GM23338 (cell line): ENCODE results near the gene SERP2. TPM values are rescaled to one million over a fixed set of nuclear protein-coding genes. Genes with fewer than 3 reads are reported as not detected.

Source experiments
- ATAC-seq: fragments of 200-7000 bp; cut with Tn5 transposase; 3 replicates; pipeline ENCODE4 v1.9.1; 2020
- DNase-seq: peaks from one replicate; pipeline ENCODE4 v3.0.0-alpha.2; 2015; ENCODE audit warnings: low spot score
- H2AFZ ChIP-seq: fragments of 200-600 bp; sonication (generic); 2 replicates; pipeline ENCODE4 v1.8.0; 2016; ENCODE audit warnings: antibody characterized with exemption, mild to moderate bottlenecking, moderate library complexity
- H3F3A ChIP-seq: fragments of 200-600 bp; sonication (generic); replicated peaks from 2 replicates; pipeline ENCODE4 v1.8.0; 2017; ENCODE audit warnings: antibody characterized with exemption, mixed run types, low read depth
- H3K27ac ChIP-seq: fragments of 200-600 bp; sonication (generic); 2 replicates; pipeline ENCODE4 v1.6.1; 2016; ENCODE audit warnings: low read depth
- H3K27me3 ChIP-seq: fragments of 200-600 bp; sonication (generic); 2 replicates; pipeline ENCODE4 v1.8.0; 2016; ENCODE audit warnings: mild to moderate bottlenecking, mixed run types, moderate library complexity; ENCODE audit not compliant: insufficient read depth
- H3K36me3 ChIP-seq: fragments of 200-600 bp; sonication (generic); 2 replicates; pipeline ENCODE4 v1.8.0; 2016; ENCODE audit warnings: mild to moderate bottlenecking; ENCODE audit not compliant: insufficient read depth
- H3K4me1 ChIP-seq: fragments of 200-600 bp; sonication (generic); 2 replicates; pipeline ENCODE4 v1.8.0; 2016; ENCODE audit warnings: mild to moderate bottlenecking, moderate library complexity; ENCODE audit not compliant: insufficient read depth
- H3K4me2 ChIP-seq: fragments of 200-600 bp; sonication (generic); 2 replicates; pipeline ENCODE4 v1.7.1; 2017; ENCODE audit warnings: mixed run types
- H3K4me3 ChIP-seq: fragments of 200-600 bp; sonication (generic); 2 replicates; pipeline ENCODE4 v1.6.1; 2016; ENCODE audit warnings: mixed run types
- H3K79me2 ChIP-seq: fragments of 200-600 bp; sonication (generic); replicated peaks from 2 replicates; pipeline ENCODE4 v1.8.0; 2017; ENCODE audit warnings: mild to moderate bottlenecking; ENCODE audit not compliant: insufficient read depth
- H3K9me2 ChIP-seq: fragments of 200-600 bp; sonication (generic); 2 replicates; pipeline ENCODE4 v1.8.0; 2017; ENCODE audit not compliant: insufficient read depth
- H4K20me1 ChIP-seq: fragments of 200-600 bp; sonication (generic); replicated peaks from 2 replicates; pipeline ENCODE4 v1.8.0; 2017; ENCODE audit warnings: mild to moderate bottlenecking; ENCODE audit not compliant: insufficient read depth
- H3K27ac Mint-ChIP-seq: 2 replicates; pipeline ENCODE4 v1.8.0; 2020; ENCODE audit warnings: inconsistent platforms, mild to moderate bottlenecking, moderate library complexity, mixed read lengths
- H3K27me3 Mint-ChIP-seq: 3 replicates; pipeline ENCODE4 v1.8.0; 2022; ENCODE audit warnings: low read depth, mild to moderate bottlenecking, moderate library complexity, mixed read lengths, inconsistent platforms; ENCODE audit not compliant: insufficient read depth, poor library complexity
- H3K36me3 Mint-ChIP-seq: 3 replicates; pipeline ENCODE4 v1.8.0; 2021; ENCODE audit warnings: low read depth, mild to moderate bottlenecking, inconsistent platforms, moderate library complexity, mixed read lengths
- H3K4me1 Mint-ChIP-seq: 3 replicates; pipeline ENCODE4 v1.8.0; 2020; ENCODE audit warnings: mild to moderate bottlenecking, inconsistent platforms, mixed read lengths
- H3K4me3 Mint-ChIP-seq: 3 replicates; pipeline ENCODE4 v1.8.0; 2021; ENCODE audit warnings: moderate library complexity, mild to moderate bottlenecking, inconsistent platforms, mixed read lengths
- H3K9me3 Mint-ChIP-seq: 3 replicates; pipeline ENCODE4 v1.8.0; 2020; ENCODE audit warnings: moderate library complexity, mild to moderate bottlenecking, inconsistent platforms, mixed read lengths
- CREB1 ChIP-seq: fragments of 250-450 bp; sonication (Bioruptor Pico); IDR thresholded peaks from 2 replicates; pipeline ENCODE4 v1.5.0; 2020; ENCODE audit warnings: low read depth, mild to moderate bottlenecking, moderate library complexity
- ETS1 ChIP-seq: IDR thresholded peaks from 2 replicates; pipeline ENCODE4 v1.6.1; 2016; ENCODE audit warnings: antibody characterized with exemption
- EZH2 ChIP-seq: fragments of 200-600 bp; sonication (generic); IDR thresholded peaks from one replicate; pipeline ENCODE4 v1.8.0; 2017; ENCODE audit warnings: antibody characterized with exemption, mild to moderate bottlenecking, low read depth; ENCODE audit not compliant: unreplicated experiment
- EZH2phosphoT487 ChIP-seq: fragments of 200-600 bp; sonication (generic); IDR thresholded peaks from one replicate; pipeline ENCODE4 v1.8.1; 2018; ENCODE audit warnings: antibody characterized with exemption; ENCODE audit not compliant: unreplicated experiment
- JUNB ChIP-seq: IDR thresholded peaks from one replicate; pipeline ENCODE4 v1.6.1; 2016; ENCODE audit warnings: antibody characterized with exemption; ENCODE audit not compliant: unreplicated experiment
- NANOG ChIP-seq: IDR thresholded peaks from 2 replicates; pipeline ENCODE4 v1.6.1; 2016; ENCODE audit warnings: antibody characterized with exemption, borderline replicate concordance
- POLR2AphosphoS5 ChIP-seq: IDR thresholded peaks from 2 replicates; pipeline ENCODE4 v1.6.1; 2016; ENCODE audit warnings: antibody characterized with exemption, low read depth
- REST ChIP-seq: IDR thresholded peaks from one replicate; pipeline ENCODE4 v1.6.1; 2018; ENCODE audit warnings: antibody characterized with exemption; ENCODE audit not compliant: unreplicated experiment
- STAT1 ChIP-seq: IDR thresholded peaks from one replicate; pipeline ENCODE4 v1.6.1; 2016; ENCODE audit warnings: antibody characterized with exemption; ENCODE audit not compliant: unreplicated experiment
- ZNF114 ChIP-seq: fragments of 250-450 bp; sonication (Bioruptor Pico); IDR thresholded peaks from 2 replicates; pipeline ENCODE4 v1.5.0; 2020; ENCODE audit warnings: mild to moderate bottlenecking, moderate library complexity
- ZNF331 ChIP-seq: fragments of 250-450 bp; sonication (Bioruptor Pico); IDR thresholded peaks from 2 replicates; pipeline ENCODE4 v1.5.0; 2020; ENCODE audit warnings: low read depth, mild to moderate bottlenecking, moderate library complexity
- polyA plus RNA-seq: library from polyadenylated mRNA; unstranded; fragments of >200 nt; fragmentation: Nextera tagmentation; extraction: Ambion mirVana; gene quantifications from 2 replicates; pipeline ENCODE4 v1.2.1, GENCODE V29; 2016
- total RNA-seq: library from RNA; depleted of rRNA; stranded (reverse); fragments of >200 nt; shearing (Covaris generic); gene quantifications from 2 replicates; pipeline ENCODE4 v1.2.3, GENCODE V29; 2014
- TF ChIP-seq, protein P1 (sequence below): fragments of 250-450 bp; sonication (Bioruptor Pico); IDR thresholded peaks from 2 replicates; pipeline ENCODE4 v1.5.0; 2020; ENCODE audit warnings: mild to moderate bottlenecking, moderate library complexity

Gene SERP2
- total and polyA plus RNA-seq, 2 experiments from 2014 or later: 0.59 to 3.4 TPM

DNA sequence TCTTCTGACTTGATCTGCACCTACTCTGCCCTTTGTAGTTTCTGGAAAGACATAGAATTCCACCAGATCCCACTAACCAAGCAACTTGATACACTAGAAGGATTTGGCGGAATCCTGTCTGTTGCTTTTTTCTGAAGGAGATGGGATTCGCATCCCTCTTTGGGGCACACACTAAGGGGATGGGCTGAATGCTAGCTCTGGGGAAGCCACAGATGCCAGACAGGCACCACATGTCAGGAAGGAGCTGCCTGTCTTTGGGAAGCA lies 52.1 kb downstream of the SERP2 start:
- Mint-ChIP-seq H3K27me3 (peaks cover 3% of the 10 kb centered on the region), H3K36me3 (peaks cover 7% of the 10 kb centered on the region), H3K9me3 (peaks cover 3% of the 10 kb centered on the region; the same call in 1 of the 3 replicates), H3K27ac (no peak overlapping the region), H3K4me3 (no peak overlapping the region), H3K4me1 (peaks cover 4% of the 10 kb centered on the region)
- ATAC-seq (no peak), DNase-seq (no peak)
- no peaks in the 10 kb centered on the region for H3F3A ChIP-seq
- H4K20me1 ChIP-seq: no peaks in the 10 kb centered on the region
- H3K79me2 ChIP-seq: no peaks in the 10 kb centered on the region
- no peak overlapping the region for H3K4me3 ChIP-seq
- H3K9me2 ChIP-seq: no peaks in the 10 kb centered on the region; the same call in 1 of the 2 replicates
- TF ChIP-seq EZH2phosphoT487: no peak
- TF ChIP-seq ZNF331 (CRISPR knock-in tag): no peak
- TF ChIP-seq JUNB: no peak
- H3K36me3 ChIP-seq: no peaks in the 10 kb centered on the region
- H3K4me1 ChIP-seq: no peaks in the 10 kb centered on the region; the same call in 1 of the 2 replicates
- H3K27ac ChIP-seq: no peak overlapping the region
- no peak overlapping the region for H3K4me2 ChIP-seq
- no peak overlapping the region for H2AFZ ChIP-seq
- H3K27me3 ChIP-seq: no peaks in the 10 kb centered on the region

GRCh38 chr13:44426461-44426860 lies 52.8 kb downstream of the SERP2 start:
- Histone ChIP-seq H3K79me2 (no peaks in the 10 kb centered on the region), H3K27me3 (no peaks in the 10 kb centered on the region), H3K4me3 (no peak overlapping the region), H3K9me2 (no peaks in the 10 kb centered on the region; the same call in 1 of the 2 replicates), H3F3A (no peaks in the 10 kb centered on the region), H3K27ac (no peak overlapping the region), H4K20me1 (no peaks in the 10 kb centered on the region), H3K4me2 (no peak overlapping the region), H2AFZ (no peak overlapping the region), H3K36me3 (no peaks in the 10 kb centered on the region), H3K4me1 (no peaks in the 10 kb centered on the region)
- peaks cover 4% of the 10 kb centered on the region; the same call in 2 of the 3 replicates for H3K36me3 Mint-ChIP-seq
- H3K27ac Mint-ChIP-seq: no peak overlapping the region
- TF ChIP-seq ETS1 (no peak), EZH2phosphoT487 (no peak), REST (no peak), EZH2 (no peak), ZNF114 (CRISPR knock-in tag) (no peak), POLR2AphosphoS5 (no peak), STAT1 (no peak), ZNF331 (CRISPR knock-in tag) (no peak), NANOG (no peak), JUNB (no peak), CREB1 (CRISPR knock-in tag) (no peak)
- TF ChIP-seq, protein P1, sequence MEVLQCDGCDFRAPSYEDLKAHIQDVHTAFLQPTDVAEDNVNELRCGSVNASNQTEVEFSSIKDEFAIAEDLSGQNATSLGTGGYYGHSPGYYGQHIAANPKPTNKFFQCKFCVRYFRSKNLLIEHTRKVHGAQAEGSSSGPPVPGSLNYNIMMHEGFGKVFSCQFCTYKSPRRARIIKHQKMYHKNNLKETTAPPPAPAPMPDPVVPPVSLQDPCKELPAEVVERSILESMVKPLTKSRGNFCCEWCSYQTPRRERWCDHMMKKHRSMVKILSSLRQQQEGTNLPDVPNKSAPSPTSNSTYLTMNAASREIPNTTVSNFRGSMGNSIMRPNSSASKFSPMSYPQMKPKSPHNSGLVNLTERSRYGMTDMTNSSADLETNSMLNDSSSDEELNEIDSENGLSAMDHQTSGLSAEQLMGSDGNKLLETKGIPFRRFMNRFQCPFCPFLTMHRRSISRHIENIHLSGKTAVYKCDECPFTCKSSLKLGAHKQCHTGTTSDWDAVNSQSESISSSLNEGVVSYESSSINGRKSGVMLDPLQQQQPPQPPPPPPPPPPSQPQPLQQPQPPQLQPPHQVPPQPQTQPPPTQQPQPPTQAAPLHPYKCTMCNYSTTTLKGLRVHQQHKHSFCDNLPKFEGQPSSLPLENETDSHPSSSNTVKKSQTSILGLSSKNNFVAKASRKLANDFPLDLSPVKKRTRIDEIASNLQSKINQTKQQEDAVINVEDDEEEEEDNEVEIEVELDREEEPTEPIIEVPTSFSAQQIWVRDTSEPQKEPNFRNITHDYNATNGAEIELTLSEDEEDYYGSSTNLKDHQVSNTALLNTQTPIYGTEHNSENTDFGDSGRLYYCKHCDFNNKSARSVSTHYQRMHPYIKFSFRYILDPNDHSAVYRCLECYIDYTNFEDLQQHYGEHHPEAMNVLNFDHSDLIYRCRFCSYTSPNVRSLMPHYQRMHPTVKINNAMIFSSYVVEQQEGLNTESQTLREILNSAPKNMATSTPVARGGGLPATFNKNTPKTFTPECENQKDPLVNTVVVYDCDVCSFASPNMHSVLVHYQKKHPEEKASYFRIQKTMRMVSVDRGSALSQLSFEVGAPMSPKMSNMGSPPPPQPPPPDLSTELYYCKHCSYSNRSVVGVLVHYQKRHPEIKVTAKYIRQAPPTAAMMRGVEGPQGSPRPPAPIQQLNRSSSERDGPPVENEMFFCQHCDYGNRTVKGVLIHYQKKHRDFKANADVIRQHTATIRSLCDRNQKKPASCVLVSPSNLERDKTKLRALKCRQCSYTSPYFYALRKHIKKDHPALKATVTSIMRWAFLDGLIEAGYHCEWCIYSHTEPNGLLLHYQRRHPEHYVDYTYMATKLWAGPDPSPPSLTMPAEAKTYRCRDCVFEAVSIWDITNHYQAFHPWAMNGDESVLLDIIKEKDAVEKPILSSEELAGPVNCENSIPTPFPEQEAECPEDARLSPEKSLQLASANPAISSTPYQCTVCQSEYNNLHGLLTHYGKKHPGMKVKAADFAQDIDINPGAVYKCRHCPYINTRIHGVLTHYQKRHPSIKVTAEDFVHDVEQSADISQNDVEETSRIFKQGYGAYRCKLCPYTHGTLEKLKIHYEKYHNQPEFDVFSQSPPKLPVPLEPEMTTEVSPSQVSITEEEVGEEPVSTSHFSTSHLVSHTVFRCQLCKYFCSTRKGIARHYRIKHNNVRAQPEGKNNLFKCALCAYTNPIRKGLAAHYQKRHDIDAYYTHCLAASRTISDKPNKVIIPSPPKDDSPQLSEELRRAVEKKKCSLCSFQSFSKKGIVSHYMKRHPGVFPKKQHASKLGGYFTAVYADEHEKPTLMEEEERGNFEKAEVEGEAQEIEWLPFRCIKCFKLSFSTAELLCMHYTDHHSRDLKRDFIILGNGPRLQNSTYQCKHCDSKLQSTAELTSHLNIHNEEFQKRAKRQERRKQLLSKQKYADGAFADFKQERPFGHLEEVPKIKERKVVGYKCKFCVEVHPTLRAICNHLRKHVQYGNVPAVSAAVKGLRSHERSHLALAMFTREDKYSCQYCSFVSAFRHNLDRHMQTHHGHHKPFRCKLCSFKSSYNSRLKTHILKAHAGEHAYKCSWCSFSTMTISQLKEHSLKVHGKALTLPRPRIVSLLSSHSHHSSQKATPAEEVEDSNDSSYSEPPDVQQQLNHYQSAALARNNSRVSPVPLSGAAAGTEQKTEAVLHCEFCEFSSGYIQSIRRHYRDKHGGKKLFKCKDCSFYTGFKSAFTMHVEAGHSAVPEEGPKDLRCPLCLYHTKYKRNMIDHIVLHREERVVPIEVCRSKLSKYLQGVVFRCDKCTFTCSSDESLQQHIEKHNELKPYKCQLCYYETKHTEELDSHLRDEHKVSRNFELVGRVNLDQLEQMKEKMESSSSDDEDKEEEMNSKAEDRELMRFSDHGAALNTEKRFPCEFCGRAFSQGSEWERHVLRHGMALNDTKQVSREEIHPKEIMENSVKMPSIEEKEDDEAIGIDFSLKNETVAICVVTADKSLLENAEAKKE (CRISPR knock-in tag): no peak
- H3K9me3 Mint-ChIP-seq: no peaks in the 10 kb centered on the region
- H3K4me1 Mint-ChIP-seq: no peaks in the 10 kb centered on the region; the same call in 1 of the 3 replicates
- DNase-seq: no peak
- peaks cover 3% of the 10 kb centered on the region for H3K27me3 Mint-ChIP-seq
- no peak overlapping the region for H3K4me3 Mint-ChIP-seq
- ATAC-seq: no peak
